Dendritic cell treated with granulocyte-macrophage colony-stimulating factor and Interleukin-4, amounts not matched to agents 40 ng/mL and 50 ng/mL, for 4 days (primary cell): ENCODE data around the gene PRDM10.

Experiments used
- H3K27ac Mint-ChIP-seq: one replicate; pipeline ENCODE4 v1.8.0; 2022; ENCODE audit warnings: mild to moderate bottlenecking, mixed read lengths
- H3K27me3 Mint-ChIP-seq: one replicate; pipeline ENCODE4 v1.8.0; 2022; ENCODE audit warnings: mild to moderate bottlenecking, mixed read lengths
- H3K36me3 Mint-ChIP-seq: one replicate; pipeline ENCODE4 v1.8.0; 2022; ENCODE audit warnings: low read depth, mixed read lengths
- H3K4me1 Mint-ChIP-seq: one replicate; pipeline ENCODE4 v1.8.0; 2022; ENCODE audit warnings: low read depth, mixed read lengths
- H3K4me3 Mint-ChIP-seq: one replicate; pipeline ENCODE4 v1.8.0; 2022; ENCODE audit warnings: mild to moderate bottlenecking, moderate library complexity, mixed read lengths
- H3K9me3 Mint-ChIP-seq: one replicate; pipeline ENCODE4 v1.8.0; 2022; ENCODE audit warnings: mixed read lengths
- intact Hi-C: fragments of 100-400 bp; cut with micrococcal nuclease; formaldehyde crosslinking; loops from one replicate; pipeline ENCODE4 v1.15.0; 2022

The PRDM10 gene

GRCh38 chr11:129999407-129999806 is 3.2 kb downstream of the PRDM10 start:
- H3K27me3 Mint-ChIP-seq = no peaks in the 10 kb centered on the region
- H3K27ac Mint-ChIP-seq = no peak overlapping the region
- peaks cover 27% of the 10 kb centered on the region for H3K36me3 Mint-ChIP-seq
- H3K4me1 Mint-ChIP-seq = peaks cover 28% of the 10 kb centered on the region
- intact Hi-C loops = no loop called here
- H3K4me3 Mint-ChIP-seq = no peak overlapping the region
- no peaks in the 10 kb centered on the region for H3K9me3 Mint-ChIP-seq

DNA sequence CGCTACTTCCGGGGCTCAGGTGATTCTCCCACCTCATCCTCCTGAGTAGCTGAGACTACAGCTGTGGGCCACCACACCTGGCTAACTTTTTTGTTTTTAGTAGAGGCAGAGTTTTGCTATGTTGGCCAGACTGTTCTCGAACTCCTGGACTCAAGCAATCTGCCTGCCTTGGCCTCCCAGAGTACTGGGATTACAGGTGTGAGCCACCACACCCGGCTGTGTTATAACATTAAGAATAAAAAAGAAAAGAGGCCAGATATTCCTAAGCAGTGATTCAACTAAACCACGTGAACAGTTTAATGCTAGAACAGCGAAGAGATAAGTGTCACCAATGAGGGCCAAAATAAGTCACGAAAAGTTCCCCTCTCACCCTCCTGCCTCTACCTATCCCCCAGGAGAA is 3.7 kb downstream of the PRDM10 start:
- no peaks in the 10 kb centered on the region for H3K27me3 Mint-ChIP-seq
- no peaks in the 10 kb centered on the region for H3K9me3 Mint-ChIP-seq
- intact Hi-C loops = no loop called here
- peaks cover 27% of the 10 kb centered on the region for H3K36me3 Mint-ChIP-seq
- peaks cover 23% of the 10 kb centered on the region for H3K4me1 Mint-ChIP-seq
- no peak overlapping the region for H3K4me3 Mint-ChIP-seq
- no peak overlapping the region for H3K27ac Mint-ChIP-seq

- H3K4me1 Mint-ChIP-seq = peaks cover 23% of the 10 kb centered on the region
- intact Hi-C loops = no loop called here
- peaks cover 22% of the 10 kb centered on the region for H3K36me3 Mint-ChIP-seq
- H3K4me3 Mint-ChIP-seq = no peak overlapping the region
- H3K27me3 Mint-ChIP-seq = no peaks in the 10 kb centered on the region
- no peak overlapping the region for H3K27ac Mint-ChIP-seq
- H3K9me3 Mint-ChIP-seq = no peaks in the 10 kb centered on the region
Observed at GRCh38 chr11:129998107-129998506, 4.5 kb downstream of the PRDM10 start.

GRCh38 chr11:129997513-129997912 is 5.1 kb downstream of the PRDM10 start:
- Mint-ChIP-seq H3K4me3 (no peak overlapping the region), H3K27me3 (no peaks in the 10 kb centered on the region), H3K9me3 (no peaks in the 10 kb centered on the region), H3K4me1 (peaks cover 24% of the 10 kb centered on the region), H3K36me3 (peaks cover 16% of the 10 kb centered on the region), H3K27ac (no peak overlapping the region)
- intact Hi-C loops = no loop called here

GRCh38 chr11:129996113-129996870 is 6.3 kb downstream of the PRDM10 start:
- Mint-ChIP-seq H3K9me3 (no peaks in the 10 kb centered on the region), H3K4me1 (peaks cover 21% of the 10 kb centered on the region), H3K27me3 (no peaks in the 10 kb centered on the region), H3K4me3 (no peak overlapping the region), H3K36me3 (peaks cover 14% of the 10 kb centered on the region), H3K27ac (no peak overlapping the region)
- intact Hi-C loops = no loop called here

DNA sequence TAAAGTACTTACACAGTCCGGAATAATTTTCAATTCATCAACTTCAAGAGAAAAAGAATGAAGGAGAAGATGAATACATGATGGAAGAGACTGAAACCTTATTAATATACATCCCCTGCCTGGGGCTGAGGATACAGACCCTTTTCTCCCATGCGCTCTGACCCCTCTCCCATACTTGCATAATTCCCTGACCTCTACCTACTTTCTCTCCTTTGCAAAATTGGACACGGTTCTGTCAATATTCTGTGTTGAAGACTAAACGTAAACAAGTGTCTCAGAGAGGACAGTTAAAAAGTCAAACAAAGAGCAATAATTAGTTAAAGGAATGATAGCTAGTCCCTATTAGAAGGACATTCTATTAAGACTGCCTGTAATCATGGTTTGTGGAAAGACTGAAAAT is 7.5 kb downstream of the PRDM10 start:
- Mint-ChIP-seq H3K27ac (no peak overlapping the region), H3K27me3 (no peaks in the 10 kb centered on the region), H3K36me3 (peaks cover 14% of the 10 kb centered on the region), H3K4me3 (no peak overlapping the region), H3K9me3 (no peaks in the 10 kb centered on the region), H3K4me1 (peaks cover 14% of the 10 kb centered on the region)
- intact Hi-C loops = no loop called here

GRCh38 chr11:129992161-129992944 is 10.3 kb downstream of the PRDM10 start:
- H3K27ac Mint-ChIP-seq = no peak overlapping the region

DNA sequence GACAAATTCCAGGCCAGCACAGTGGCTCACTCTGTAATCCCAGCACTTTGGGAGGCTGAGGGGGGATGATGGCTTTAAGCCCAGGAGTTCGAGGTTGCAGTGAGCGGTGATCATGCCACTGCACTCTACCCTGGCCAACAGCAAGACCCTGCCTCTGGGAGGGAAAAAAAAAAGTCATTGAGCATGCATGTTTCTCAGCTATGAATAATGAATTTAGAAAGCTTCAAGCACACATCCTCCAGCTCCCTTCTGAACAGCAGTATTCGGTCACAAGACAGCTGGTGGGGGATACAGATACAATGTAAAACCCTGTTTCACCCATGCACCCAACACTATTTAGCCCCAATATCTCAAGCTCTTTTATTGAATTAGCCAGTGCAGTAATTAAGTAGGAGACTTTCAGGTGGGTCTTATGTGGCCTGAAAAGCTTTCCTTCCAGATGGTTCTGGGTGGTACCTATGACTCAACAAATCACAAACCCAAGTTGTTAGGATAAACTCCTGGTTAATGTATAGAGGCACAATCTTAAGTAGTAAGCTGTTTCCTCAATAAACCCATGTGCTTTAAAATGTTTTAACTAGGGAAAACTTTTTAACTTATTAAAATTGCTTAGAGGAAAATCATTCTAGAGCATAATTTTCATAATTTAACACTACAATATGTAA is 13.4 kb downstream of the PRDM10 start:
- H3K4me1 Mint-ChIP-seq = peaks cover 6% of the 10 kb centered on the region
- no peaks in the 10 kb centered on the region for H3K27me3 Mint-ChIP-seq
- no peaks in the 10 kb centered on the region for H3K9me3 Mint-ChIP-seq
- intact Hi-C loops = loop anchor here (10.0 kb wide), 1 partner anchor 54 kb away; no protein-coding TSS in a partner anchor
- peaks cover 7% of the 10 kb centered on the region for H3K36me3 Mint-ChIP-seq
- no peak overlapping the region for H3K4me3 Mint-ChIP-seq
- H3K27ac Mint-ChIP-seq = no peak overlapping the region

More at GRCh38 chr11:129992161-129992944, 10.3 kb downstream of the PRDM10 start:
- H3K4me1 Mint-ChIP-seq = peaks cover 6% of the 10 kb centered on the region
- intact Hi-C loops = no loop called here
- no peaks in the 10 kb centered on the region for H3K27me3 Mint-ChIP-seq
- no peak overlapping the region for H3K4me3 Mint-ChIP-seq
- H3K36me3 Mint-ChIP-seq = peaks cover 13% of the 10 kb centered on the region
- no peaks in the 10 kb centered on the region for H3K9me3 Mint-ChIP-seq

- Mint-ChIP-seq H3K27ac (no peak overlapping the region), H3K36me3 (peaks cover 8% of the 10 kb centered on the region), H3K9me3 (no peaks in the 10 kb centered on the region), H3K4me1 (no peaks in the 10 kb centered on the region), H3K4me3 (no peak overlapping the region), H3K27me3 (no peaks in the 10 kb centered on the region)
- intact Hi-C loops = loop anchor here (10.0 kb wide), 1 partner anchor 53 kb away; no protein-coding TSS in a partner anchor
Observed at GRCh38 chr11:129987950-129988349, 14.7 kb downstream of the PRDM10 start.

GRCh38 chr11:129985823-129986222 is 16.8 kb downstream of the PRDM10 start:
- H3K27ac Mint-ChIP-seq = no peak overlapping the region
- H3K36me3 Mint-ChIP-seq = peaks cover 8% of the 10 kb centered on the region
- no peaks in the 10 kb centered on the region for H3K4me1 Mint-ChIP-seq
- no peak overlapping the region for H3K4me3 Mint-ChIP-seq
- H3K27me3 Mint-ChIP-seq = no peaks in the 10 kb centered on the region
- H3K9me3 Mint-ChIP-seq = no peaks in the 10 kb centered on the region
- intact Hi-C loops = loop anchor here (10.0 kb wide), 1 partner anchor 51 kb away; no protein-coding TSS in a partner anchor

- H3K27ac Mint-ChIP-seq = no peak overlapping the region
- H3K4me3 Mint-ChIP-seq = no peak overlapping the region
- no peaks in the 10 kb centered on the region for H3K27me3 Mint-ChIP-seq
- peaks cover 22% of the 10 kb centered on the region for H3K36me3 Mint-ChIP-seq
- peaks cover 12% of the 10 kb centered on the region for H3K4me1 Mint-ChIP-seq
- no peaks in the 10 kb centered on the region for H3K9me3 Mint-ChIP-seq
- intact Hi-C loops = loop anchor here (10.0 kb wide), 1 partner anchor 45 kb away; no protein-coding TSS in a partner anchor
Observed at GRCh38 chr11:129980086-129980485, 22.5 kb downstream of the PRDM10 start.

GRCh38 chr11:129979046-129979605 is 23.5 kb downstream of the PRDM10 start:
- Mint-ChIP-seq H3K27me3 (no peaks in the 10 kb centered on the region), H3K27ac (no peak overlapping the region), H3K36me3 (peaks cover 14% of the 10 kb centered on the region), H3K4me1 (peaks cover 20% of the 10 kb centered on the region), H3K4me3 (no peak overlapping the region), H3K9me3 (no peaks in the 10 kb centered on the region)
- intact Hi-C loops = no loop called here

DNA sequence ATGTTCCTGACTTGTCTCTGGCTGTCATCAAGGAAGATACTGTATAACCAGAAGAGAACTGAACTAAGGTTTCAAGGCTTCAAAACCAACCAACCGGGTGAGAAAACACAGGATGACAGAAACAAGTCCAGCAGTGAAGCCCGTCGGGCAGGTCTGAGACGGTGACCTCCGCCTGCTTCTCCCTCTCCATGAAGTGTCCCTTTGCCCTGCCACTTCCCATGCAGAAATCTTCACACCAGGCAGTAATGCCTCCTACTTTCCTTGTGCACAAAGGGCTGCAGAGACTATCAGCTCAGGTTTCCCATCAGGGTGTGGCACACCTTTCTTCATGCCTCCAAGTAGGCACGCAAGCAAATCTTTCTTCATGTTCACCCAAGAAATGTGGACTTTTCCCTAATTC is 24.2 kb downstream of the PRDM10 start:
- Mint-ChIP-seq H3K27me3 (no peaks in the 10 kb centered on the region), H3K36me3 (peaks cover 14% of the 10 kb centered on the region), H3K4me3 (no peak overlapping the region), H3K27ac (no peak overlapping the region), H3K4me1 (peaks cover 24% of the 10 kb centered on the region), H3K9me3 (no peaks in the 10 kb centered on the region)
- intact Hi-C loops = no loop called here
